GM08714 (cell line): ENCODE data around the gene AGTR1.
"Not testable (repeated sequence)": the region's sequence is repeated elsewhere in the genome, so short reads cannot be mapped to it uniquely, and the experiment has no call there.

Experiments
- H3K4me3 ChIP-seq: fragments of 200-500 bp; sonication (Bioruptor generic); 2 replicates; pipeline ENCODE4 v1.5.1; 2014; ENCODE audit warnings: mild to moderate bottlenecking, low read length, inconsistent platforms
- ZNF274 ChIP-seq: IDR thresholded peaks from 2 replicates; pipeline ENCODE4 v1.6.1; 2012; ENCODE audit warnings: mild to moderate bottlenecking, low read depth, low read length

Gene AGTR1

DNA sequence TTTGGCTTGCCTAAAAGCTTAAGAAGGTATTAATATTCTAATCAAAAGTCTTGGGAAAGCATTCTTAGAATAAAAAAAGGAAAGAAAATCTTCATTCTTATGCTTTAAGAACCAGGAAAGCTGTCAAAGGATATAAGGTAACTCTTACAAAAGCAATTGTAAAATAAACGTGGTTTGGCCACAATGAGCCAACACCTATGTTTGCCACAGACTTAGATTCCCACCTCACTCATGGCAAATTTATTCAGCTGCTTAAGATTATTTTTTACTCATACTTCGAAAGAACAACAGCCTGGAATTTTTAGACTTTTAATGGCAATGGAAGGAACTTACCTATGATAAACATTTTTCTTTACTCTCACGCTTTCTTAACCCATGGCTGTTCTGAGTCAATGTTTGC lies 38.4 kb downstream of the AGTR1 start:
- TF ChIP-seq ZNF274, result no peak
- no peak overlapping the region for H3K4me3 ChIP-seq

DNA sequence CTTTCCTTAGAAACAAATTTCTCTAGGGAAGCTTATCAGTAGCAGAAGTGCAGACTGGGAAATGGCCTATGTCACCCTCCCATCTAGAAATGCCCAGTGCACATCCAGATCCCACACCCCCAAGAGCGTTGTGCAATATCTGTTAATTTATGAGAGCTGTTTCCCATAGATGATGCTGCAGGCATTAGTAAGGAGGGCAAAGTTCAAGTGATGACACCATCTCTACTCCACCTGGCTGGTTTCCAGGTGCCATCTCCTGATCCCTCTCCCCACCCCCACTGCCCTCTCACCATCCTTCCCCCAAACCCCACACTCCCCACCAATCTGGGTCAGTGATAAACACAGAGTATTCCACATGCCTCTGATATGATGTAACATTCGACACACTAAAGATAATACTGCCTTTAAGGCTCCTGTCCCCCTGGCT lies 39.4 kb downstream of the AGTR1 start:
- H3K4me3 ChIP-seq, result no peak overlapping the region
- TF ChIP-seq ZNF274, result no peak

DNA sequence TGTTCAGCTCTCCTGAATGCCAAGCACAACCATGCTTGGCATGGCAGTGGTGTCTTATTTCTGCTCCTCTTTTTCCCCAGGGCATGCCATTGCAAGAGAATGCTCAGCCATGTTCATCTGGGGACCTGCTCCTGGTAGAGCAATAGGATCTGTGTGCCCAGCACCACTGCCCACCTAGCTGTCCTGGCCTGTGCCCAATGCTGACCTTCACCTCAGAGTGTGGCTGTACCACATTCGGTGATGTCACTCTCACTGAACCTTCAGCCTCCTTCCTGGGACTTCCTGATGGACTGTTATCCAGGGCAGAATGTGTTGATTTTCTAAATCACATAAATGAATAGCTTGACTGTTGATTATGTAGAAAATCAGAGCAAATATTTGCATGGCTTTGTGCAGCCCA lies 42.0 kb downstream of the AGTR1 start:
- no peak overlapping the region for H3K4me3 ChIP-seq
- no peak for TF ChIP-seq ZNF274

DNA sequence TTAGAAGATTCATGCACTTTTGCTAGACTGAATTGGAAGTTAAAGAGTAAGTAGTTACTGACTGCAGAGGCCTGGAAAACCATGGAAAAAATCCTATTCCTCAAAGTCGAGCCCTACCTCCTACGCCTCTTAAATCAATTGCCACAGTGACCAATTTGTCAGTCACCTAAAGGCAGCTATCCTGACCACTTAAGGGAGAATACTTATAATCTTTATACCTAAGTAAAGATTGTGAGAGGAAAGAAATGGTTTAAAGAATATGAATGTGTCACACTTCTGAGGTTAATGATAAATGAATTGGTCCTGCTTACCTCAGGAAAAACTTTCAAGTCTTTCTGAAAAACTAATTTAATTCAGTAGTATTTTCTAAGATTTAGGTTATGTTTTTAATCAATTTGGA lies 42.6 kb downstream of the AGTR1 start:
- TF ChIP-seq ZNF274, result no peak
- no peak overlapping the region for H3K4me3 ChIP-seq

DNA sequence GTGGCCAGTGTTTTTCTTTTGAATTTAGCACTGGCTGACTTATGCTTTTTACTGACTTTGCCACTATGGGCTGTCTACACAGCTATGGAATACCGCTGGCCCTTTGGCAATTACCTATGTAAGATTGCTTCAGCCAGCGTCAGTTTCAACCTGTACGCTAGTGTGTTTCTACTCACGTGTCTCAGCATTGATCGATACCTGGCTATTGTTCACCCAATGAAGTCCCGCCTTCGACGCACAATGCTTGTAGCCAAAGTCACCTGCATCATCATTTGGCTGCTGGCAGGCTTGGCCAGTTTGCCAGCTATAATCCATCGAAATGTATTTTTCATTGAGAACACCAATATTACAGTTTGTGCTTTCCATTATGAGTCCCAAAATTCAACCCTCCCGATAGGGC lies 43.5 kb downstream of the AGTR1 start:
- no peak for TF ChIP-seq ZNF274

DNA sequence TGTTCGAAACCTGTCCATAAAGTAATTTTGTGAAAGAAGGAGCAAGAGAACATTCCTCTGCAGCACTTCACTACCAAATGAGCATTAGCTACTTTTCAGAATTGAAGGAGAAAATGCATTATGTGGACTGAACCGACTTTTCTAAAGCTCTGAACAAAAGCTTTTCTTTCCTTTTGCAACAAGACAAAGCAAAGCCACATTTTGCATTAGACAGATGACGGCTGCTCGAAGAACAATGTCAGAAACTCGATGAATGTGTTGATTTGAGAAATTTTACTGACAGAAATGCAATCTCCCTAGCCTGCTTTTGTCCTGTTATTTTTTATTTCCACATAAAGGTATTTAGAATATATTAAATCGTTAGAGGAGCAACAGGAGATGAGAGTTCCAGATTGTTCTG lies 44.4 kb downstream of the AGTR1 start:
- no peak overlapping the region for H3K4me3 ChIP-seq
- TF ChIP-seq ZNF274, result no peak

More for the DNA sequence above, 43.5 kb downstream of the AGTR1 start:
- no peak overlapping the region for H3K4me3 ChIP-seq

DNA sequence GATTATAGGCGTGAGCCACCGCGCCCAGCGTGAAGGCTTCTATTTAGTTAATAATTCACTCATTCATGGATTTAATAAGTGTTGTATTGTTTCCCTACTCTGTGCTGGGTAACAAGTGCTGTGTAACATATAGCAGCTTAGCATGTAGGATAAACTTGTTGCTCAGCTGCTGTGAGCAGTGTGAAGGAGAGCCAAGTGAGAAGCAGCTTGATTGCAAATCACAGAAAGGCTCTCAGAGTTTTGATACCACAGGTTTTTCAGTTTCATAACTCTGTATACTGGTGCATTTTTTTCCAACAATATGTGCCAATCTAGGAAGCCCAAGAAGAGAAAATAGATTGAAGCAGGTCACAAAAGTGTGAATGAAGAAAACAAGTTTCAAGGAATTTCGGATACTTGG lies 48.4 kb downstream of the AGTR1 start:
- H3K4me3 ChIP-seq, result no peak overlapping the region
- TF ChIP-seq ZNF274, result no peak

DNA sequence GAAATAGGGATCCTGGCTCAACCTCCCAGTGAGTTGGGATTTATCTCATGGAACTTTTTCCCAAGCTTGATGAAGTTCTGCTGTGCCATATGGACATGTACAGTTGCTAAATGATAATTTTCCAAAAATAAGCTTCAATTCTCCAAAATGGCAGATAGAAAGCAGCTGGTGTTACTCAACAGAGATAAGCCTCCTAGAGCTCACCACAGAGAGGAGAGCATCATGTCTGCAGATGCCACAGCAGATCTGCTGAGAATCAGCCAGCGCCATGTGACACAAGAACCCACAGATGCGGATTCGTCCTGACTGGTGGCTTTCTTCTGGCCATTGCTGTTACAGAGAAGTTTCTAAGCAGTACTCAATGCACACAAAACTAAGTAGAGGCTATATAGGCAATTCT lies 50.6 kb downstream of the AGTR1 start:
- no peak overlapping the region for H3K4me3 ChIP-seq

DNA sequence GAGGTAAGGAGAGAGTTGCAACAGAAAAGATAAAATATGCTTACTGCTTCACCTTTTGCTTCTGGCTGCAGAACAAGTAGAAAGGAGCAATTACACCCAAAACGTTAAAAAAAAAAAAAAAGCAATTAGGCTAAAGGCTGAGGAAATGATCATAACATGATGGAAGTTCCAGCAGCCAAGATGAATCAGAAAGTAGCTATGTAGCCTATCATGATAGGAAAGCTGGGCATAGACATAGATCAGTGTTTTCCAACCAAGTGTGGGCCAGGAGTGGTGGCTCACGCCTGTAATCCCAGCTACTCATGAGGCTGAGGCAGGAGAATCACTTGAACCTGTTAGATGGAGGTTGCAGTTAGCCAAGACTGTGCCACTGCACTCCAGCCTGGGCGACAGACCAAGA lies 52.6 kb downstream of the AGTR1 start:
- H3K4me3 ChIP-seq, result no peak overlapping the region
- TF ChIP-seq ZNF274, result no peak

More for the DNA sequence above, 50.6 kb downstream of the AGTR1 start:
- TF ChIP-seq ZNF274, result no peak

DNA sequence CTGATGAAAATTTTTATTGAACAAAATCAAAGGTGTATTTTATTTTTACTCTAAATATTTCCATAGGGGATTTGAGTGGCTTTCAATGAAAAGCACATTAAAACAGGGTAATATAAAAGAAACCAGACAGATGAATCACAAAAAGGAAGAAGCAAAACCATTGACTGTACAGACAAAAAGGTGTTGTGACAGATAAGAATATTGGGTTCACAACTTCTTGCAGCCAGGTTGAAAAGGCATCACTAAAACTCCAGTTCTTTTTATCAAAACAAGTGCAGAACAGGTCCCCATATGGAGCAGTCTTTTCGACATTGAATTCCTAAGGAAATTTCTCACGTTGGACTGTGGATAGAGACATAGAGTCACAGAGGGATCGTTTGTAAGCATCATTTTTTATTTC lies 53.8 kb downstream of the AGTR1 start:
- no peak overlapping the region for H3K4me3 ChIP-seq
- TF ChIP-seq ZNF274, result no peak

DNA sequence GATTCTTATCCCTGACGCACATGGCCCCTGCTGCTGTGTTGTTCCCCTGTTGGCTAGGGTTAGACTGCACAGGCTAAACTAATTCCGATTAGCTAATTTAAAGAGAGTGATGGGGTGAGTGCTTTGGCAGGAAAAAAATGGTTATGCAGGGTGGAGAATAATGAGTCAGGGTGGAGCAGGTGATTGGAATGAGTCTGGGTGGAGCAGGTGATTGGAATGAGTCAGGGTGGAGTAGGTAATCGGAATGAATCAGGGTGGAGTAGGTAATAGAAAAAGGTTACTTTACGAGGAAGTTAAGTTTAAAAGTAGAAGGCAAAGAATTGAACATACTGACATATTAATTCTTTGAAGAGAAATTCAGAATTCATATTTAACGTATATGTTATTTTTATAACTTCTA lies 55.7 kb downstream of the AGTR1 start:
- not testable (repeated sequence) for H3K4me3 ChIP-seq

DNA sequence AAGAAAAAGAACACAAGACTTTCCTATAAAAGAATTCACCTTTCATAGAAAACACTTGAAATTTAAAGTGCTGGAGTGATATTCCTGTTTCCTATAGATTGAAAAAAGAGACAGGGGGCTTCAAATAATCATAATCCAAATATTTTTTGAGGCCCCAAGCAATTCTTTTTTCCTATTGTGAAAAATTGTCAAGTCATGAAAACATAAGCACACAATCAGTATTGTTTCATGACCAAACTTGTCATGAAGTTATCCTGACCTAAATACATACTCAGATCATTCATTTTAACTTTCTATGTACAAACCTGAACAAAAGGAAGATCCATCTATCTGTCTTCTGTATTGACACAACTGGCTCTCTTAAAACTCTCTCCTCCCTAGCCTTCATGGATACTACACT lies 57.9 kb downstream of the AGTR1 start:
- TF ChIP-seq ZNF274, result no peak
- no peak overlapping the region for H3K4me3 ChIP-seq

DNA sequence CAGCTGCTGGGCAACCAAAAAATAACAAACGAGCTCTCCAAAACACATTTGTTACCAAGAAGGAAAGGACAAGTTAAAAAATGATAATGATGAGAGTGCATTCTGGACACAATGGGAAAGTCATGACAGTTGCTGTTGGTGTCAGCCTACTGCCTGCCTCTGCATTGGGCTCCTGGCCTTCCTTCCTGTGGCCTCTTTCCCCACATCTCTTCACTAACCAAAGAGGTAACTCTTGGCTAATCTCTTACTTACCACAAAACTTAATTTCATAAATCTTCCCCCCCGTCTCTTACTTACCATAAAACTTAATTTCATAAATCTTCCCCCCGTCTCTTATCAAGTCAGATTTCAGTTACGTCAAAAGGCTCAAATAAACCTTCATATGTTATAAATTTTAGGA lies 58.6 kb downstream of the AGTR1 start:
- H3K4me3 ChIP-seq, result no peak overlapping the region
- TF ChIP-seq ZNF274, result no peak

DNA sequence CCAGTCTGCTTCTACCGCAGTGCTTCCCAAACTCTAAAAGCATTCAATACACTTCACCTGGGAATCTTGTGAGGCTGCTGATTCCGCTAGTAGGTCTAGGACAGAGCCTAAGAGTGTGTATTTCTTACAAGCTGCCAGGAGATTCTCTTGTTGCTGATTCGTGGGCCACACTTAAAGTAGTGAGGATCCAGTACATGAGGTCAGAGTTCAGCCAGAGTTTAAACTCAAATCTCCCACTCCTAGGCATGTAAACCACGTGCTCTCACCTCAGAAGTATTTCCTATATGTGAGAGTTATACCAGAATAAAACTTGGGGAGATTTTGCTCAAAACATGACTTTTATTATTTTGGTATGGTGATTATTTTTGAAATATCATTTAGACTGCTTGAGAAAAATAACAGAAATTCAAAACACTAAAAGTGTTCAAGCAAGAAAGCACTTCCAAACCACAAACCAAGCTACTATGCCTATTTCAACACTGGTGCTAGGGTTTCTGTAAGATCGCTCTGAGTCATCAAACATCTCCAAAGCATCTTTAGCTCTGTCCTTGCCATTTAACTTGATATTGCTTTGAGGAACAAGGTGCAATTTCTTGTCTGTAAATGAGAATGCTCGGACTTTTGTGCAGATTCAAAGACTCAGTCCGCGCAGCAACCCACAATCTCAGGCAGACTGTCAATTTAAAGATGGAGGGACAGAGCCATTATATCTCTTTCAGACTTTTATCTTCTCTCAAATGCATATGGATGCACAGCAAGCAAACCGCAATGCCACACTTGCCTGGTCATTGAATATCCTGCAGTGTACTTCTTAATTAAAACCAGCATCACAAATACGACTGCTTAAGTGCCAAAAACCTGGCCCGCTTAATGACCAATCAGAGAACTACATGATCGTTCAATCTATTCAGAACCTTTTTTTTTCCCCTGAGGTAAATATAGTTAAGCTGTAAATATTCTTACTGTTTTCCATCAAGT lies 59.8 kb downstream of the AGTR1 start:
- no peak overlapping the region for H3K4me3 ChIP-seq
- no peak for TF ChIP-seq ZNF274

DNA sequence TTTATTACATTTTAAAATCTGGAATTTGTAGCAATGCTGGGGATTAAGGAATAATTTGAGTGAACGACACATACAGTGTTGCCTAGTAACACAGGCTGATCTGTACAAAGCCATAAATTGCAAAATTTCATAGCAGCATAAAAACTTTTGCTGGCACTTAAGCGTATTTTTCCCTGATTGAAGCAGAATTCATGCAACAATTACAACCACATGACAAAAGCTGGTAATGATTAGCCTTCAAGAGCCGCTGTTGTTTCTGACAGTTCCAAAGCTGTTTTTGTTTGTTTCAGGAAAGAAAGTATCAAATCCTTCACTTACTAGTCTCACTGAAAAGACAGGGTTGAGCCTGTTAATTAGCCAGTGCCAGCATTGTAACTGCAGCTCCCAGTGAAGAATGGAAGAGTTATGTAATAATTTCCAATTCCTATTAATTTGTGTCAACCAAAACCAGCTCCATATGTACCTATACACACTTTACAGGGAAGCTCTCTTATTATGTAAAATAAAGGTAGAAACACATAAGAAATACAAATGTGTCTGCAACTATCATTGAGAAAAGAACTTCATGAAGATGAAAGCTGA lies 60.7 kb downstream of the AGTR1 start:
- no peak overlapping the region for H3K4me3 ChIP-seq
- TF ChIP-seq ZNF274, result no peak
